IMR-90 (cell line): Measurements from ENCODE around the gene C1QL2. TPM values are rescaled to one million over a fixed set of nuclear protein-coding genes. Genes with fewer than 3 reads are reported as not detected.

Experiments used
- ATAC-seq: fragments of 200-7000 bp; cut with Tn5 transposase; 2 replicates; pipeline ENCODE4 v1.9.1; 2020; ENCODE audit warnings: low read depth, mild to moderate bottlenecking, moderate library complexity
- BruUV-seq: library from RNA; stranded (reverse); fragments of 400-500 nt; replicated peaks from 2 replicates; lab custom pipeline; 2021; lab: Mats Ljungman, UMichigan
- CTCF ChIA-PET: fragments of 300-600 bp; formaldehyde crosslinking; extraction: SDS; loops from one replicate; lab custom pipeline; 2021; ENCODE audit warnings: antibody characterized with exemption; lab: Yijun Ruan, JAX
- POLR2A ChIA-PET: fragments of 300-600 bp; sonication (Branson Sonifier 250); formaldehyde crosslinking; loops from one replicate; lab custom pipeline; 2022; ENCODE audit warnings: antibody characterized with exemption; ENCODE audit not compliant: unreplicated experiment; lab: Charles Lee
- DNase-seq: peaks from one replicate; pipeline ENCODE4 v3.0.0; 2013
- H2AFZ ChIP-seq: replicated peaks from 2 replicates; pipeline ENCODE3; 2013; ENCODE audit warnings: low read length, mild to moderate bottlenecking; ENCODE audit not compliant: poor library complexity
- H2AK5ac ChIP-seq: 2 replicates; pipeline ENCODE4 v1.6.1; 2013; ENCODE audit warnings: low read depth, low read length, inconsistent platforms
- H2AK9ac ChIP-seq: replicated peaks from 2 replicates; pipeline ENCODE3; 2013; ENCODE audit warnings: mild to moderate bottlenecking, low read depth, low read length, moderate library complexity; ENCODE audit not compliant: poor library complexity
- H2BK120ac ChIP-seq: 2 replicates; pipeline ENCODE4 v1.6.1; 2013; ENCODE audit warnings: low read depth, low read length, inconsistent platforms
- H2BK15ac ChIP-seq: 3 replicates; pipeline ENCODE4 v1.6.1; 2013; ENCODE audit warnings: low read depth, low read length, inconsistent platforms
- H2BK20ac ChIP-seq: 2 replicates; pipeline ENCODE4 v1.6.1; 2013; ENCODE audit warnings: low read depth, mild to moderate bottlenecking, inconsistent platforms, low read length, moderate library complexity
- H2BK5ac ChIP-seq: 2 replicates; pipeline ENCODE4 v1.6.1; 2013; ENCODE audit warnings: mild to moderate bottlenecking, low read depth, low read length, inconsistent platforms; ENCODE audit not compliant: poor library complexity, severe bottlenecking
- H3K14ac ChIP-seq: replicated peaks from 2 replicates; pipeline ENCODE4 v1.6.1; 2013; ENCODE audit warnings: low read depth, low read length, inconsistent platforms
- H3K18ac ChIP-seq: 2 replicates; pipeline ENCODE4 v1.6.1; 2013; ENCODE audit warnings: low read depth, low read length, control low read depth
- H3K23ac ChIP-seq: 2 replicates; pipeline ENCODE4 v1.6.1; 2013; ENCODE audit warnings: low read depth, low read length, inconsistent platforms
- H3K27ac ChIP-seq: 2 replicates; pipeline ENCODE4 v1.5.1; 2013; ENCODE audit warnings: mild to moderate bottlenecking, control low read depth, low read length; ENCODE audit not compliant: insufficient read depth
- H3K27me3 ChIP-seq: 2 replicates; pipeline ENCODE4 v1.6.1; 2013; ENCODE audit warnings: low read length; ENCODE audit not compliant: control insufficient read depth, insufficient read depth
- H3K36me3 ChIP-seq: 2 replicates; pipeline ENCODE4 v1.6.1; 2013; ENCODE audit warnings: low read length, mixed read lengths; ENCODE audit not compliant: control insufficient read depth, insufficient read depth
- H3K4ac ChIP-seq: 2 replicates; pipeline ENCODE4 v1.6.1; 2013; ENCODE audit warnings: low read depth, low read length, inconsistent platforms
- H3K4me1 ChIP-seq: 2 replicates; pipeline ENCODE4 v1.6.1; 2013; ENCODE audit warnings: low read length, mixed read lengths; ENCODE audit not compliant: control insufficient read depth, insufficient read depth
- H3K4me2 ChIP-seq: 2 replicates; pipeline ENCODE4 v1.6.1; 2013; ENCODE audit warnings: low read depth, mild to moderate bottlenecking, control low read depth, low read length, moderate library complexity
- H3K4me3 ChIP-seq: 2 replicates; pipeline ENCODE4 v1.5.1; 2013; ENCODE audit warnings: low read depth, mild to moderate bottlenecking, control low read depth, low read length, moderate library complexity; ENCODE audit not compliant: insufficient read depth
- H3K56ac ChIP-seq: 2 replicates; pipeline ENCODE4 v1.6.1; 2013; ENCODE audit warnings: low read length, inconsistent platforms; ENCODE audit not compliant: insufficient read depth; ENCODE audit errors: extremely low read depth
- H3K79me1 ChIP-seq, 2 experiments: 2 replicates each; pipeline ENCODE4 v1.6.1; 2013; ENCODE audit warnings: low read length in 2 of 2, inconsistent platforms in 1 of 2, low read depth in 1 of 2
- H3K9ac ChIP-seq: 2 replicates; pipeline ENCODE4 v1.6.1; 2013; ENCODE audit warnings: low read depth, low read length, control low read depth
- H3K9me1 ChIP-seq: 2 replicates; pipeline ENCODE4 v1.6.1; 2013; ENCODE audit warnings: low read length, inconsistent platforms; ENCODE audit not compliant: insufficient read depth
- H3K9me3 ChIP-seq: 2 replicates; pipeline ENCODE4 v1.6.1; 2013; ENCODE audit warnings: low read length; ENCODE audit not compliant: control insufficient read depth, insufficient read depth
- H4K20me1 ChIP-seq: 2 replicates; pipeline ENCODE4 v1.6.1; 2013; ENCODE audit warnings: low read length, inconsistent platforms; ENCODE audit not compliant: insufficient read depth
- H4K5ac ChIP-seq: 2 replicates; pipeline ENCODE4 v1.6.1; 2013; ENCODE audit warnings: mild to moderate bottlenecking, low read depth, low read length, control low read depth
- H4K8ac ChIP-seq, 2 experiments: 2 replicates each; pipeline ENCODE4 v1.6.1; 2013; ENCODE audit warnings: low read depth in 2 of 2, low read length in 2 of 2, control low read depth in 1 of 2, inconsistent platforms in 1 of 2
- H4K91ac ChIP-seq: 2 replicates; pipeline ENCODE4 v1.6.1; 2013; ENCODE audit warnings: low read depth, low read length, inconsistent platforms; ENCODE audit not compliant: insufficient read depth
- BHLHE40 ChIP-seq: fragments of 150-350 bp; IDR thresholded peaks from 2 replicates; pipeline ENCODE4 v1.6.1; 2016; ENCODE audit warnings: mild to moderate bottlenecking, low read depth, low read length
- CEBPB ChIP-seq: IDR thresholded peaks from 2 replicates; pipeline ENCODE4 v1.6.1; 2012; ENCODE audit warnings: low read depth, low read length, improper control_type of control experiment
- CHD1 ChIP-seq: IDR thresholded peaks from 2 replicates; pipeline ENCODE4 v1.6.1; 2012; ENCODE audit warnings: low read depth, low read length, improper control_type of control experiment
- ELK1 ChIP-seq: fragments of 150-350 bp; IDR thresholded peaks from 2 replicates; pipeline ENCODE4 v1.6.1; 2016; ENCODE audit warnings: low read depth, mild to moderate bottlenecking, low read length, moderate library complexity, borderline replicate concordance
- FOS ChIP-seq: fragments of 150-350 bp; IDR thresholded peaks from 2 replicates; pipeline ENCODE4 v1.6.1; 2016; ENCODE audit warnings: low read depth, low read length
- MAFK ChIP-seq: IDR thresholded peaks from 2 replicates; pipeline ENCODE4 v1.6.1; 2012; ENCODE audit warnings: low read depth, low read length, improper control_type of control experiment
- MAZ ChIP-seq: IDR thresholded peaks from 2 replicates; pipeline ENCODE4 v1.6.1; 2012; ENCODE audit warnings: low read depth, mild to moderate bottlenecking, low read length, improper control_type of control experiment, moderate library complexity, borderline replicate concordance
- MXI1 ChIP-seq: IDR thresholded peaks from 2 replicates; pipeline ENCODE4 v1.6.1; 2012; ENCODE audit warnings: low read depth, mild to moderate bottlenecking, low read length, moderate library complexity, borderline replicate concordance
- NFE2L2 ChIP-seq: fragments of 150-350 bp; IDR thresholded peaks from 2 replicates; pipeline ENCODE4 v1.6.1; 2016; ENCODE audit warnings: low read depth, mild to moderate bottlenecking, low read length
- POLR2A ChIP-seq: IDR thresholded peaks from 2 replicates; pipeline ENCODE4 v1.6.1; 2012; ENCODE audit warnings: mild to moderate bottlenecking, low read depth, low read length
- RAD21 ChIP-seq: IDR thresholded peaks from 2 replicates; pipeline ENCODE4 v1.6.1; 2012; ENCODE audit warnings: low read length, improper control_type of control experiment
- RCOR1 ChIP-seq: IDR thresholded peaks from 2 replicates; pipeline ENCODE4 v1.6.1; 2012; ENCODE audit warnings: mild to moderate bottlenecking, low read length, improper control_type of control experiment; ENCODE audit not compliant: insufficient replicate concordance
- RFX5 ChIP-seq: IDR thresholded peaks from 2 replicates; pipeline ENCODE4 v1.8.0; 2012; ENCODE audit warnings: low read depth, mild to moderate bottlenecking, low read length, moderate library complexity
- SMC3 ChIP-seq: fragments of 150-350 bp; IDR thresholded peaks from 2 replicates; pipeline ENCODE4 v1.6.1; 2016; ENCODE audit warnings: low read depth, mild to moderate bottlenecking, antibody characterized with exemption, low read length, moderate library complexity
- USF2 ChIP-seq: fragments of 150-350 bp; IDR thresholded peaks from 2 replicates; pipeline ENCODE4 v1.6.1; 2017; ENCODE audit warnings: mild to moderate bottlenecking, antibody characterized with exemption, low read length, low read depth
- WGBS, 2 experiments: methylation state at CpG; one replicate each; pipeline versions ENCODE4 v1.1.5 to v1.1.7; 2013; ENCODE audit warnings: missing lambda C conversion rate in 2 of 2; ENCODE audit not compliant: insufficient read length in 1 of 2; ENCODE audit errors: extremely low coverage in 2 of 2; 5-methylcytosine and 5-hydroxymethylcytosine counted together
- dilution Hi-C: fragments of 300-500 bp; cut with HindIII; formaldehyde crosslinking; loops from one replicate; pipeline ENCODE4 v1.14.3; 2018; ENCODE audit warnings: low sequenced_read_pairs; ENCODE audit not compliant: unreplicated experiment
- in situ Hi-C: fragments of 300-500 bp; cut with MboI; formaldehyde crosslinking; loops from 3 replicates; pipeline ENCODE4 v1.14.3; 2019; ENCODE audit warnings: low sequenced_read_pairs, inconsistent platforms, mixed read lengths
- intact Hi-C: fragments of 100-400 bp; cut with micrococcal nuclease; formaldehyde crosslinking; loops from 2 replicates; pipeline ENCODE4 v1.10.0; 2022
- polyA plus RNA-seq, 3 experiments: library from polyadenylated mRNA; depleted of rRNA; stranded (reverse); fragments of >200 nt; gene quantifications; 2 replicates each; pipeline ENCODE4 v1.2.3, GENCODE V29; 2012; ENCODE audit warnings: low replicate concordance in 1 of 3
- total RNA-seq: library from RNA; depleted of rRNA; stranded (reverse); fragments of >200 nt; gene quantifications from 2 replicates; pipeline ENCODE4 v1.2.3, GENCODE V29; 2012

The C1QL2 gene
- total and polyA plus RNA-seq, 2 of the 4 experiments (the other 2 are of a cell fraction): not detected

- no peaks in the 10 kb centered on the region for H3K9me1 ChIP-seq
- H3K14ac ChIP-seq: no peak overlapping the region
- H2BK20ac ChIP-seq: peak overlapping the region; percentile 80
- ChIA-PET CTCF (interaction anchor here (0.9 to 1.5 kb wide), 2 partner anchors 21 to 93 kb away, joined by 3 to 5 read pairs; no protein-coding TSS in a partner anchor), POLR2A (interaction anchor here (0.9 kb wide), 1 partner anchor 11 kb away, joined by 4 read pairs; no protein-coding TSS in a partner anchor)
- ATAC-seq: peak; percentile 76
- peaks cover 18% of the 10 kb centered on the region for H3K4me1 ChIP-seq
- dilution Hi-C loops (no loop called here), intact Hi-C loops (no loop called here), in situ Hi-C loops (no loop called here)
- peaks cover 22% of the 10 kb centered on the region for H3K27me3 ChIP-seq
- peak overlapping the region; percentile 68 for H3K4ac ChIP-seq
- no peaks in the 10 kb centered on the region for H3K36me3 ChIP-seq
- H3K4me3 ChIP-seq: no peak overlapping the region
- H4K8ac ChIP-seq: peak overlapping the region in 1 of 2 experiments; percentile 23; a peak in 2 of 4 replicates
- H2BK15ac ChIP-seq: no peak overlapping the region; the same call in 2 of the 3 replicates
- peak overlapping the region; percentile 14; the same call in 1 of the 2 replicates for H4K5ac ChIP-seq
- peak overlapping the region; percentile 67 for H3K4me2 ChIP-seq
- H2AK5ac ChIP-seq: no peak overlapping the region
- 31% methylated on average over 4 of the region's 7 CpGs; no CpG with 5 or more reads in 1 of the 2 experiments for WGBS, 2 experiments
- no peaks in the 10 kb centered on the region for H4K20me1 ChIP-seq
- DNase-seq: peak; percentile 41
- H3K27ac ChIP-seq: peak overlapping the region; percentile 84; the same call in 1 of the 2 replicates
- peak overlapping the region; percentile 82 for H3K23ac ChIP-seq
- peak overlapping the region; percentile 14 for H2BK5ac ChIP-seq
- peak overlapping the region; percentile 44 for H2AFZ ChIP-seq
- H3K56ac ChIP-seq: peak overlapping the region; percentile 16; the same call in 1 of the 2 replicates
- H3K18ac ChIP-seq: peak overlapping the region; percentile 68
- no TSS peak for BruUV-seq
- H3K79me1 ChIP-seq: no peaks in the 10 kb centered on the region
- H3K9ac ChIP-seq: peak overlapping the region; percentile 4; the same call in 1 of the 2 replicates
- no peaks in the 10 kb centered on the region for H3K9me3 ChIP-seq
- H4K91ac ChIP-seq: peak overlapping the region; percentile 74
- peak overlapping the region; percentile 59; the same call in 1 of the 2 replicates for H2BK120ac ChIP-seq
- H2AK9ac ChIP-seq: peak overlapping the region; percentile 56
- TF ChIP-seq RAD21: no peak
- no peak for TF ChIP-seq MXI1
- no peak for TF ChIP-seq MAZ
- TF ChIP-seq ELK1: no peak
- TF ChIP-seq RCOR1: no peak
- no peak for TF ChIP-seq CHD1
- TF ChIP-seq BHLHE40: no peak
- TF ChIP-seq RFX5: no peak
- TF ChIP-seq FOS: no peak
- no peak for TF ChIP-seq POLR2A
- no peak for TF ChIP-seq USF2
- no peak for TF ChIP-seq NFE2L2
- no peak for TF ChIP-seq SMC3
- TF ChIP-seq MAFK: no peak
- TF ChIP-seq CEBPB: no peak
Measured at GRCh38 chr2:119198240-119198840, 39.8 kb upstream of the C1QL2 start.
